PC-3 (cell line): ENCODE measurements around the gene NSMCE1. TPM values are rescaled to one million over a fixed set of nuclear protein-coding genes. Genes with fewer than 3 reads are reported as not detected.
A peak's percentile ranks its signal among the peaks of the same experiment; 100 is the strongest.

Experiments used
- ATAC-seq: fragments of 200-7000 bp; cut with Tn5 transposase; 2 replicates; pipeline ENCODE4 v1.9.1; 2020; ENCODE audit warnings: mild to moderate bottlenecking, moderate library complexity
- BruUV-seq: library from RNA; stranded (reverse); fragments of 400-500 nt; replicated peaks from 2 replicates; lab custom pipeline; 2021; lab: Mats Ljungman, UMichigan
- CTCF ChIA-PET: fragments of 300-600 bp; sonication (Branson Sonifier 250); formaldehyde crosslinking; loops from one replicate; lab custom pipeline; 2022; ENCODE audit warnings: antibody characterized with exemption; lab: Charles Lee
- POLR2A ChIA-PET: fragments of 300-600 bp; sonication (Branson Sonifier 250); formaldehyde crosslinking; loops from one replicate; lab custom pipeline; 2022; ENCODE audit warnings: antibody characterized with exemption; ENCODE audit not compliant: unreplicated experiment; lab: Charles Lee
- DNase-seq: peaks from one replicate; pipeline ENCODE4 v3.0.0-alpha.2; 2015
- H2AFZ ChIP-seq: fragments of 300-600 bp; sonication (generic); 2 replicates; pipeline ENCODE4 v1.6.0; 2016; ENCODE audit warnings: antibody characterized with exemption, low read length
- H3F3A ChIP-seq: fragments of 300-600 bp; sonication (generic); one replicate; pipeline ENCODE4 v1.6.0; 2017; ENCODE audit warnings: antibody characterized with exemption, low read length, control low read depth, mild to moderate bottlenecking; ENCODE audit not compliant: unreplicated experiment
- H3K27ac ChIP-seq: fragments of 300-600 bp; sonication (generic); 2 replicates; pipeline ENCODE4 v1.5.1; 2016; ENCODE audit warnings: mild to moderate bottlenecking, low read length
- H3K27me3 ChIP-seq: fragments of 300-600 bp; sonication (generic); 2 replicates; pipeline ENCODE4 v1.6.1; 2016; ENCODE audit warnings: low read length, mixed read lengths
- H3K36me3 ChIP-seq: fragments of 300-600 bp; sonication (generic); 2 replicates; pipeline ENCODE4 v1.6.1; 2016; ENCODE audit warnings: low read depth, mixed run types, low read length, mixed read lengths
- H3K4me1 ChIP-seq: fragments of 300-600 bp; sonication (generic); 2 replicates; pipeline ENCODE4 v1.5.1; 2016; ENCODE audit warnings: low read length; ENCODE audit not compliant: insufficient read depth
- H3K4me2 ChIP-seq: fragments of 300-600 bp; sonication (generic); 2 replicates; pipeline ENCODE4 v1.6.0; 2016; ENCODE audit warnings: low read length
- H3K4me3 ChIP-seq: fragments of 300-600 bp; sonication (generic); 2 replicates; pipeline ENCODE4 v1.5.1; 2016; ENCODE audit warnings: mild to moderate bottlenecking, low read length, mixed read lengths
- H3K79me2 ChIP-seq: fragments of 300-600 bp; sonication (generic); 2 replicates; pipeline ENCODE4 v1.6.1; 2017; ENCODE audit warnings: low read length, mixed read lengths
- H3K9ac ChIP-seq: fragments of 300-600 bp; sonication (generic); 2 replicates; pipeline ENCODE4 v1.6.0; 2016; ENCODE audit warnings: mild to moderate bottlenecking, low read length
- H3K9me2 ChIP-seq: fragments of 300-600 bp; sonication (generic); replicated peaks from 2 replicates; pipeline ENCODE4 v1.6.1; 2016; ENCODE audit warnings: mixed run types, low read length, mixed read lengths
- H3K9me3 ChIP-seq: fragments of 300-600 bp; sonication (generic); 2 replicates; pipeline ENCODE4 v1.6.1; 2016; ENCODE audit warnings: low read length, mixed read lengths
- H4K20me1 ChIP-seq: fragments of 300-600 bp; sonication (generic); 2 replicates; pipeline ENCODE4 v1.6.1; 2016; ENCODE audit warnings: low read length, mixed read lengths
- CTCF ChIP-seq: fragments of 300-600 bp; sonication (generic); conservative IDR thresholded peaks from 2 replicates; pipeline ENCODE4 v1.5.1; 2017; ENCODE audit warnings: antibody characterized with exemption, low read depth, mild to moderate bottlenecking, low read length
- EZH2 ChIP-seq: fragments of 300-600 bp; sonication (generic); IDR thresholded peaks from one replicate; pipeline ENCODE4 v1.6.1; 2017; ENCODE audit warnings: antibody characterized with exemption, mild to moderate bottlenecking, low read length; ENCODE audit not compliant: unreplicated experiment
- EZH2phosphoT487 ChIP-seq: fragments of 300-600 bp; sonication (generic); IDR thresholded peaks from 2 replicates; pipeline ENCODE4 v1.6.1; 2018; ENCODE audit warnings: mild to moderate bottlenecking, antibody characterized with exemption, low read length, borderline replicate concordance
- intact Hi-C: fragments of 100-400 bp; cut with micrococcal nuclease; formaldehyde crosslinking; loops from 2 replicates; pipeline ENCODE4 v1.9.0; 2023
- total RNA-seq: library from RNA; depleted of rRNA; stranded (reverse); fragments of >200 nt; gene quantifications from 2 replicates; pipeline ENCODE4 v1.2.3, GENCODE V29; 2014

The NSMCE1 gene
- total RNA-seq, 1 experiment from 2014 or later = 32.5 TPM

DNA sequence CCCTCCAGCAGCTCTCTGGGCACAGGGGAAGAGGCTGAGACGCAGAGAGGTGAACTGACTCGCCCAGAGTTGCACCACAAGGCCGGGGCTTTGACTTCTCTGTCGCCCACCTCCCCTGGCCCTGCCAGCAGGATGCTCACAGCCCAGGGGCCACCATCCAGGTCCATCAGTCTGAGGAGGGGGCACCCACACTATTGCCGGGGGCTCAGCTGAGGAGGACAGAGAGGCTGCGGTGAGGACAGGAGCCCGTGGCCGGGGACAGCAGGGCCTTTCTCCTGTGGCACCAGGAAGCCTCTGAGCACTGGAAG, 32.7 kb downstream of the NSMCE1 start:
- no peak for TF ChIP-seq EZH2phosphoT487
- no peak for TF ChIP-seq CTCF
- TF ChIP-seq EZH2 = no peak
- no peaks in the 10 kb centered on the region for H3K9me2 ChIP-seq
- no peaks in the 10 kb centered on the region for H3K9me3 ChIP-seq
- BruUV-seq = no TSS peak
- no peak overlapping the region for H3K4me2 ChIP-seq
- H3K27ac ChIP-seq = peak overlapping the region; percentile 12; the same call in 1 of the 2 replicates
- ChIA-PET POLR2A (no interaction called here), CTCF (no interaction called here)
- no peaks in the 10 kb centered on the region for H3K27me3 ChIP-seq
- no peak for DNase-seq
- H4K20me1 ChIP-seq = no peaks in the 10 kb centered on the region
- H3K9ac ChIP-seq = no peak overlapping the region
- intact Hi-C loops = loop anchor here (1.0 to 5.0 kb wide), 3 partner anchors 76 to 221 kb away; partner anchors contain the start of gene IL4R
- no peak overlapping the region for H2AFZ ChIP-seq
- H3K4me3 ChIP-seq = no peak overlapping the region
- no peaks in the 10 kb centered on the region for H3K79me2 ChIP-seq
- ATAC-seq = no peak
- H3K36me3 ChIP-seq = no peaks in the 10 kb centered on the region
- no peaks in the 10 kb centered on the region for H3F3A ChIP-seq
- H3K4me1 ChIP-seq = peaks cover 9% of the 10 kb centered on the region; the same call in 1 of the 2 replicates

GRCh38 chr16:27235055-27235937, 33.3 kb downstream of the NSMCE1 start:
- CTCF ChIA-PET = interaction anchor here (0.9 to 1.2 kb wide), 2 partner anchors 56 to 132 kb away, joined by 4 to 7 read pairs; no protein-coding TSS in a partner anchor
- no peaks in the 10 kb centered on the region for H3K9me3 ChIP-seq
- H4K20me1 ChIP-seq = no peaks in the 10 kb centered on the region
- no TSS peak for BruUV-seq
- POLR2A ChIA-PET = interaction anchor here (0.6 kb wide), 1 partner anchor 132 kb away, joined by 3 read pairs; no protein-coding TSS in a partner anchor
- H3K4me2 ChIP-seq = 0 out of 2 replicates have a peak overlapping the region, but pooled peaks have one; percentile 30
- H3F3A ChIP-seq = no peaks in the 10 kb centered on the region
- H3K9me2 ChIP-seq = no peaks in the 10 kb centered on the region
- H3K27ac ChIP-seq = peak overlapping the region; percentile 12
- TF ChIP-seq EZH2phosphoT487 (no peak), CTCF (peak; percentile 89)
- H3K27me3 ChIP-seq = no peaks in the 10 kb centered on the region
- H3K79me2 ChIP-seq = no peaks in the 10 kb centered on the region
- intact Hi-C loops = loop anchor here (1.0 to 5.0 kb wide), 3 partner anchors 77 to 222 kb away; partner anchors contain the start of gene IL4R
- no peaks in the 10 kb centered on the region for H3K36me3 ChIP-seq
- peak overlapping the region; percentile 30; the same call in 1 of the 2 replicates for H2AFZ ChIP-seq
- H3K4me1 ChIP-seq = peaks cover 8% of the 10 kb centered on the region; the same call in 1 of the 2 replicates
- H3K4me3 ChIP-seq = no peak overlapping the region
- DNase-seq (peak; percentile 68), ATAC-seq (peak; percentile 80)
- H3K9ac ChIP-seq = no peak overlapping the region
